CD4-positive, alpha-beta T cell treated with Interleukin-1 beta for 1 hour (primary cell): ENCODE results near the gene CALM1.
"Not testable (repeated sequence)": the region's sequence is repeated elsewhere in the genome, so short reads cannot be mapped to it uniquely, and the experiment has no call there.

Experiments used
- DNase-seq, 2 donors: peaks; one replicate each; pipeline ENCODE4 v3.0.0-alpha.2; 2020 to 2022

Gene CALM1

GRCh38 chr14:90383731-90384542, 12.9 kb upstream of the CALM1 start:
- DNase-seq: peak; percentile 61 to 70

- peak; percentile 33 to 68 for DNase-seq
These were observed 12.3 kb upstream of the CALM1 start for GRCh38 chr14:90384543-90384911.

GRCh38 chr14:90386321-90386720, 10.5 kb upstream of the CALM1 start:
- no peak for DNase-seq

- DNase-seq: no peak
These were observed 9.5 kb upstream of the CALM1 start for GRCh38 chr14:90387206-90387760.

- DNase-seq: no peak
These were observed 8.4 kb upstream of the CALM1 start for GRCh38 chr14:90388437-90388836.

GRCh38 chr14:90388982-90389381, 7.8 kb upstream of the CALM1 start:
- no peak for DNase-seq

- DNase-seq: no peak
These were observed 2.9 kb upstream of the CALM1 start for GRCh38 chr14:90393966-90394365.

- not testable (repeated sequence) for DNase-seq
These were observed 2.0 kb upstream of the CALM1 start for GRCh38 chr14:90394782-90395181.

- DNase-seq: peak; percentile 73 to 81
These were observed 841 bp downstream of the CALM1 start for GRCh38 chr14:90397425-90398314.

- DNase-seq: peak; percentile 72 to 73
These were observed 1.5 kb downstream of the CALM1 start for GRCh38 chr14:90398315-90398839.

- DNase-seq: no peak
These were observed 2.2 kb downstream of the CALM1 start for GRCh38 chr14:90398841-90399540.

GRCh38 chr14:90399541-90400444, 3.0 kb downstream of the CALM1 start:
- DNase-seq: peak; percentile 90 to 91

- DNase-seq: no peak
These were observed 4.2 kb downstream of the CALM1 start for GRCh38 chr14:90400904-90401561.

GRCh38 chr14:90402016-90402415, 5.2 kb downstream of the CALM1 start:
- DNase-seq: no peak

GRCh38 chr14:90403065-90403464, 6.2 kb downstream of the CALM1 start:
- DNase-seq: no peak

GRCh38 chr14:90405101-90405500, 8.3 kb downstream of the CALM1 start:
- no peak for DNase-seq

GRCh38 chr14:90405755-90406154, 8.9 kb downstream of the CALM1 start:
- no peak for DNase-seq

- no peak for DNase-seq
These were observed 9.6 kb downstream of the CALM1 start for GRCh38 chr14:90406384-90406798.

GRCh38 chr14:90407230-90407629, 10.4 kb downstream of the CALM1 start:
- DNase-seq: no peak

GRCh38 chr14:90408713-90409112, 11.9 kb downstream of the CALM1 start:
- no peak for DNase-seq

- no peak for DNase-seq
These were observed 12.4 kb downstream of the CALM1 start for GRCh38 chr14:90409209-90409730.
